ENCODE results near the gene ZNF69. TPM values are rescaled to one million over a fixed set of nuclear protein-coding genes. Genes with fewer than 3 reads are reported as not detected.
"Not testable (repeated sequence)": the region's sequence is repeated elsewhere in the genome, so short reads cannot be mapped to it uniquely, and the experiment has no call there.

The ZNF69 gene
- total RNA-seq, 1 experiment from 2014 or later: not detected

DNA sequence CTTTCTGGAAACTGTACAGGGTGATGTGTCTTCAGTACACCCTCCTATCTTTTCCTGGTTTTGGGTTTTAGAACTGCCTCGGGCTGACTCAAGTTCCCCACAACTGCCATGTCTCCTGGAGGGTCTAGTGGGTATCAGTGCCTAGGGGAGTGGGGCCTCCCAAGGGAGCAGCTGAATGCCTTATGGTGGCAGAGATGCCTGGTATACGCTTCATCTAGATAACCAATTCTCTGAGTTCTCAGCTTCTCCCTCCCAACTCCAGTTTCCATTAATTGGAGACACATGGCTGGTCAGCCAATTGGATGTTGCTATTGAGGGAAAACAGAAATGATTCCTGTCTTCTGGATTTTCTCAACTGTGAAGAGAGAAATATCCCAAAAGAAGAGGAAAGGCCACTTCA is 26.3 kb upstream of the ZNF69 start:
- Histone ChIP-seq H3K9ac (ENCODE audit: low read length) (no peak overlapping the region), H3K79me2 (ENCODE audit: insufficient read depth, low read length) (no peaks in the 10 kb centered on the region), H3K36me3 (ENCODE audit: control insufficient read depth in 1 of 2, insufficient read depth in 2 of 2, low read length in 2 of 2) (no peaks in the 10 kb centered on the region), H3K4me2 (ENCODE audit: low read length) (no peak overlapping the region), H3K9me2 (ENCODE audit: insufficient read depth) (no peaks in the 10 kb centered on the region), H2AFZ (ENCODE audit: low read depth, low read length, poor library complexity, severe bottlenecking) (no peak overlapping the region), H3K27ac (ENCODE audit: low read depth, low read length) (no peak overlapping the region), H3K27me3 (ENCODE audit: insufficient read depth, low read length) (no peaks in the 10 kb centered on the region), H3K4me3 (replicated peaks in 1 of 2; ENCODE audit: low read depth in 1 of 2, low read length in 2 of 2) (no peak overlapping the region), H4K20me1 (ENCODE audit: insufficient read depth) (no peaks in the 10 kb centered on the region), H3K9me3 (ENCODE audit: control insufficient read depth in 1 of 2, insufficient read depth in 1 of 2, low read depth in 1 of 2, low read length in 2 of 2) (peaks cover 0 to 9% of the 10 kb centered on the region in 2 experiments; a peak in 2 of 4 replicates), H3K4me1 (ENCODE audit: control insufficient read depth in 1 of 2, insufficient read depth in 2 of 2, low read length in 2 of 2) (no peaks in the 10 kb centered on the region)
- no TSS peak for BruUV-seq (replicated peaks)
- TF ChIP-seq ATF3 (IDR thresholded peaks at IDR 0.05) (no peak), REST (IDR thresholded peaks at IDR 0.05; ENCODE audit: low read depth) (no peak), ELF1 (IDR thresholded peaks at IDR 0.05; ENCODE audit: borderline replicate concordance, low read depth) (no peak), FOSL1 (IDR thresholded peaks at IDR 0.05; ENCODE audit: low read depth) (no peak), YY1 (IDR thresholded peaks at IDR 0.05; ENCODE audit: extremely low read depth, insufficient replicate concordance, low read depth, low read length) (no peak), RAD21 (IDR thresholded peaks at IDR 0.05; ENCODE audit: low read depth) (no peak), SIN3A (IDR thresholded peaks at IDR 0.05; ENCODE audit: low read depth) (no peak), EZH2 (IDR thresholded peaks at IDR 0.05) (no peak), SP1 (IDR thresholded peaks at IDR 0.05; ENCODE audit: low read depth) (no peak)
- TF ChIP-seq, protein P1, sequence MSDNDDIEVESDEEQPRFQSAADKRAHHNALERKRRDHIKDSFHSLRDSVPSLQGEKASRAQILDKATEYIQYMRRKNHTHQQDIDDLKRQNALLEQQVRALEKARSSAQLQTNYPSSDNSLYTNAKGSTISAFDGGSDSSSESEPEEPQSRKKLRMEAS (IDR thresholded peaks at IDR 0.05): no peak
- DNase-seq (ENCODE audit: low read depth, low spot score) (no peak), ATAC-seq (no peak)
- POLR2A ChIA-PET: no interaction called here
- intact Hi-C loops (cut with micrococcal nuclease): no loop called here
- CTCF ChIA-PET: no interaction called here
- RAD21 ChIA-PET (ENCODE audit: low non-redundant PET in 1 of 2, low total read pairs in 2 of 2, uncharacterized antibody in 2 of 2, unreplicated experiment in 2 of 2): no interaction called here

DNA sequence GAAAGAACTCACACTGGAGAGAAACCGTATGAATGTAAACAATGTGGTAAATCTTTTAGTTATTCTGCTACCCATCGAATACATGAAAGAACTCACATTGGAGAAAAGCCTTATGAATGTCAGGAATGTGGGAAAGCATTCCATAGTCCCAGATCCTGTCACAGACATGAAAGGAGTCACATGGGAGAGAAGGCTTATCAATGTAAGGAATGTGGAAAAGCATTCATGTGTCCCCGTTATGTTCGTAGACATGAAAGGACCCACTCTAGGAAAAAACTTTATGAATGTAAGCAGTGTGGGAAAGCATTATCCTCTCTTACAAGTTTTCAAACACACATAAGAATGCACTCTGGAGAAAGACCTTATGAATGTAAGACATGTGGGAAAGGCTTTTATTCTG is 19.8 kb upstream of the ZNF69 start:
- H3K9me3 ChIP-seq (ENCODE audit: control insufficient read depth in 1 of 2, insufficient read depth in 1 of 2, low read depth in 1 of 2, low read length in 2 of 2): peaks cover 9 to 27% of the 10 kb centered on the region in 2 experiments; a peak in 3 of 4 replicates
- H3K9ac ChIP-seq (ENCODE audit: low read length); CTCF ChIA-PET; H3K27me3 ChIP-seq (ENCODE audit: insufficient read depth, low read length); DNase-seq (ENCODE audit: low read depth, low spot score); H3K4me3 ChIP-seq (replicated peaks in 1 of 2; ENCODE audit: low read depth in 1 of 2, low read length in 2 of 2); H4K20me1 ChIP-seq (ENCODE audit: insufficient read depth); intact Hi-C loops (cut with micrococcal nuclease); BruUV-seq (replicated peaks); POLR2A ChIA-PET; H3K4me2 ChIP-seq (ENCODE audit: low read length); H3K4me1 ChIP-seq (ENCODE audit: control insufficient read depth in 1 of 2, insufficient read depth in 2 of 2, low read length in 2 of 2); ATAC-seq; H3K36me3 ChIP-seq (ENCODE audit: control insufficient read depth in 1 of 2, insufficient read depth in 2 of 2, low read length in 2 of 2); H3K79me2 ChIP-seq (ENCODE audit: insufficient read depth, low read length); H3K27ac ChIP-seq (ENCODE audit: low read depth, low read length); H2AFZ ChIP-seq (ENCODE audit: low read depth, low read length, poor library complexity, severe bottlenecking); H3K9me2 ChIP-seq (ENCODE audit: insufficient read depth); RAD21 ChIA-PET (ENCODE audit: low non-redundant PET in 1 of 2, low total read pairs in 2 of 2, uncharacterized antibody in 2 of 2, unreplicated experiment in 2 of 2): not testable (repeated sequence)
